Spleen (tissue), 11 donors: ENCODE results near the gene VASN. TPM values are rescaled to one million over a fixed set of nuclear protein-coding genes. Genes with fewer than 3 reads are reported as not detected.

Experiments used
- DNase-seq: peaks from one replicate; pipeline ENCODE4 v3.0.0-alpha.2; 2020
- H3K27ac ChIP-seq, 8 donors: fragments of 200-600 bp; sonication (generic) in 7 of 8; 1 replicate in 4 of 8; 2 replicates in 4 of 8; pipeline versions ENCODE4 v1.5.0 to v1.8.0; 2016 to 2021; ENCODE audit warnings: inconsistent platforms in 4 of 8, mild to moderate bottlenecking in 4 of 8, moderate library complexity in 1 of 8
- H3K27me3 ChIP-seq, 7 donors: fragments of 200-600 bp; sonication (generic) in 6 of 7; replicated peaks in 1 of 7; 1 replicate in 4 of 7; 2 replicates in 3 of 7; pipeline versions ENCODE4 v1.5.0 to v1.8.0; 2016 to 2021; ENCODE audit warnings: inconsistent platforms in 3 of 7, mild to moderate bottlenecking in 1 of 7
- H3K36me3 ChIP-seq, 6 donors: fragments of 200-600 bp; sonication (generic) in 5 of 6; 1 replicate in 4 of 6; 2 replicates in 2 of 6; pipeline versions ENCODE4 v1.5.0 to v1.8.0; 2016 to 2021; ENCODE audit warnings: inconsistent platforms in 2 of 6
- H3K4me1 ChIP-seq, 6 donors: fragments of 200-600 bp; sonication (generic) in 5 of 6; 1 replicate in 3 of 6; 2 replicates in 3 of 6; pipeline versions ENCODE4 v1.5.0 to v1.8.0; 2016 to 2021; ENCODE audit warnings: inconsistent platforms in 3 of 6
- H3K4me3 ChIP-seq, 8 donors: fragments of 200-600 bp; sonication (generic) in 7 of 8; 1 replicate in 4 of 8; 2 replicates in 4 of 8; pipeline versions ENCODE4 v1.5.0 to v1.8.0; 2016 to 2021; ENCODE audit warnings: inconsistent platforms in 4 of 8, mild to moderate bottlenecking in 4 of 8, moderate library complexity in 2 of 8
- H3K9me3 ChIP-seq, 8 donors: fragments of 200-600 bp; sonication (generic) in 7 of 8; 1 replicate in 4 of 8; 2 replicates in 4 of 8; pipeline versions ENCODE4 v1.5.0 to v1.8.0; 2016 to 2021; ENCODE audit warnings: inconsistent platforms in 4 of 8
- POLR2A ChIP-seq, 3 donors: fragments of 450-650 bp; IDR thresholded peaks; one replicate each; pipeline ENCODE4 v1.5.1; 2017; ENCODE audit warnings: antibody characterized with exemption in 3 of 3, mild to moderate bottlenecking in 1 of 3
- POLR2AphosphoS5 ChIP-seq, 3 donors: sonication (generic); formaldehyde crosslinking; IDR thresholded peaks; one replicate each; pipeline ENCODE4 v1.5.1; 2017; ENCODE audit warnings: antibody characterized with exemption in 3 of 3
- WGBS, 5 donors: extraction: QIAGEN DNeasy Blood & Tissue Kit in 3 of 5; methylation state at CpG; one replicate each; pipeline versions ENCODE4 v1.1.5 to v1.1.7; 2013 to 2018; 5-methylcytosine and 5-hydroxymethylcytosine counted together
- intact Hi-C: fragments of 100-400 bp; cut with DNase I; formaldehyde crosslinking; loops from one replicate; pipeline ENCODE4 v1.15.0; 2023; ENCODE audit warnings: low total_unique reads
- polyA plus RNA-seq, 3 donors: library from polyadenylated mRNA; stranded (reverse); fragments of 200-250 nt; gene quantifications; one replicate each; pipeline ENCODE4 v1.2.1, GENCODE V29; 2013
- total RNA-seq, 7 donors: library from RNA; depleted of rRNA in 3 of 7; stranded (reverse); fragments of >200 nt in 3 of 7; fragmentation: NEBNext Ultra II Directional in 4 of 7; extraction: Animal tissue kit (Norgen Biotek cat#: 25700) in 4 of 7; gene quantifications; one replicate each; pipeline versions ENCODE4 v1.1.0 to v1.2.1, GENCODE V29; 2016 to 2021
- TF ChIP-seq, protein P1 (sequence below), 11 experiments: fragments of 200-600 bp in 7 of 11; fragments of 450-650 bp in 4 of 11; sonication (generic) in 4 of 11; IDR thresholded peaks in 8 of 11; conservative IDR thresholded peaks in 3 of 11; 1 replicate in 7 of 11; 2 replicates in 4 of 11; pipeline versions ENCODE4 v1.4.0 to v1.8.0; 2016 to 2021; ENCODE audit warnings: antibody characterized with exemption in 11 of 11, inconsistent platforms in 4 of 11, mild to moderate bottlenecking in 1 of 11
- donor health status: healthy with polysubstance abuse.
- donor health status: DM: no; HTN: no; CAD: no; lungs with moderate emphysema.
- donor health status: DM: no; HTN: no; CAD: no.
- donor health status: Bipolar disorder and iron deficiency.
- donor health status: healthy.
- donor health status: DM: no; HTN: no; CAD: no.
- donor health status: DM: yes; HTN: yes; CAD: no.

VASN gene
- total and polyA plus RNA-seq, 10 donors = 2.0 to 24.9 (median 11.2) TPM

DNA sequence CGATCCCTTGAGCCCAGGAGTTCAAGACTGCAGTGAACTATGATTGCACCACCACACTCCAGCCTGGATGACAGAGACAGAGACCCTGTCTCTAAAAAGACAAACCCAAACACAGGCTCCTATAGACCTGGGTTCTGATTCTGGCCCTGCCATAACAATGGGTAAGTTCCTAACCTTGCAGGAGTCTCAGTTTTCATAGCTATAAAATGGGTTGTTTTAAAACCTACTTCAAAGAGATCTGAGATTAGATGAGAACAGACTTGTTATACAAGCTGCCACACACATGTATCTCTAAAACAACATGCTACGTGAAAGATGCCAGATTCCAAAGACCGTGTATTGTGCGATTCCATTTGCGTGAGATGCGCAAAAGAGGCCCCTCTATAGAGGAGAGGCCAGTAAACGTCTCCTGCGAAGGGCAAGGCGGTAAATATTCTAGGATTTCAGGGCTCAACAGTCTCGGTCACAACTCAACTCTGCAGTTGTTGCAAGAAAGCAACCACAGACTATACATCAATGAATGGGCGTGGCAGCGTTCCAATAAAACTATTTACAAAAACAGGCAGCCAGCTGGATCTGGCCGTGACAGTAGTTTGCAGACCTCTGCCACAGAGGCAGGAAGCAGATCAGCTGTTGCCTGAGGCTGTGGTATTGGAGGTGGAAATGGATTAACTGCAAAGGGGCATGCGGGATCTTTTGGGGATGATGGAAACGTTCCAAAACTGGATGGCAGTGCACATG, 38.9 kb downstream of the VASN start:
- H3K27me3 ChIP-seq = no peaks in the 10 kb centered on the region
- peaks cover 0 to 83% (median 74%) of the 10 kb centered on the region in 6 donors for H3K36me3 ChIP-seq
- no peak overlapping the region for H3K4me3 ChIP-seq
- intact Hi-C loops = no loop called here
- DNase-seq = no peak
- peaks cover 13 to 75% (median 42%) of the 10 kb centered on the region in 6 donors for H3K4me1 ChIP-seq
- no peaks in the 10 kb centered on the region for H3K9me3 ChIP-seq
- H3K27ac ChIP-seq = peak overlapping the region in 2 of 8 donors; percentile 8 to 41
- WGBS, 5 donors = 74 to 86% (median 83%) methylated on average over 15 of the region's 15 CpGs
- TF ChIP-seq, protein P1, sequence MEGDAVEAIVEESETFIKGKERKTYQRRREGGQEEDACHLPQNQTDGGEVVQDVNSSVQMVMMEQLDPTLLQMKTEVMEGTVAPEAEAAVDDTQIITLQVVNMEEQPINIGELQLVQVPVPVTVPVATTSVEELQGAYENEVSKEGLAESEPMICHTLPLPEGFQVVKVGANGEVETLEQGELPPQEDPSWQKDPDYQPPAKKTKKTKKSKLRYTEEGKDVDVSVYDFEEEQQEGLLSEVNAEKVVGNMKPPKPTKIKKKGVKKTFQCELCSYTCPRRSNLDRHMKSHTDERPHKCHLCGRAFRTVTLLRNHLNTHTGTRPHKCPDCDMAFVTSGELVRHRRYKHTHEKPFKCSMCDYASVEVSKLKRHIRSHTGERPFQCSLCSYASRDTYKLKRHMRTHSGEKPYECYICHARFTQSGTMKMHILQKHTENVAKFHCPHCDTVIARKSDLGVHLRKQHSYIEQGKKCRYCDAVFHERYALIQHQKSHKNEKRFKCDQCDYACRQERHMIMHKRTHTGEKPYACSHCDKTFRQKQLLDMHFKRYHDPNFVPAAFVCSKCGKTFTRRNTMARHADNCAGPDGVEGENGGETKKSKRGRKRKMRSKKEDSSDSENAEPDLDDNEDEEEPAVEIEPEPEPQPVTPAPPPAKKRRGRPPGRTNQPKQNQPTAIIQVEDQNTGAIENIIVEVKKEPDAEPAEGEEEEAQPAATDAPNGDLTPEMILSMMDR (IDR thresholded peaks at IDR 0.05 in 8 of 11, conservative IDR thresholded peaks at IDR 0.05 in 3 of 11) = no peak
- peak in 1 of 3 donors; percentile 37 for TF ChIP-seq POLR2AphosphoS5 (IDR thresholded peaks at IDR 0.05)

DNA sequence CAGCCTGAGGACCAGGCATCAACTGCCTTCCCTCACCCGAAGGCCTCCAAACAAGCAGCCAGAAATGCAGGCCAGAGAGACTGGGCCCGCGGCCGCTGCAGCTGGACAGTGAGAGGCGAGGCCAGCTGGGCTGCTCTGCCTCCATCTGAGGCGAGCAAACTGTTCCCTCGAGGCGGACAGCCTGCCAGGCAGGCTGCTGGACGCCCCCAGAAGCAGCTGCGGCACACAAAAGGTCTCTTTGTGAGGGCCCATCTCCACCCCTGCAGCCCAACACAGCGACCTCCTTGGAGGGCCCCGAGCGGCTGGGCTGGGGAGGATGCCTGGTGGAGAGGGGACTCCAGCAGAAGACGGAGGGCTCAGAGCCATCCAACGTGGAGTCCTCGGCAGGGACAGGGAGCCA, 40.0 kb downstream of the VASN start:
- intact Hi-C loops = no loop called here
- Histone ChIP-seq H3K27ac (peak overlapping the region in 3 of 8 donors; percentile 4 to 41 (median 10)), H3K36me3 (peaks cover 0 to 71% (median 62%) of the 10 kb centered on the region in 6 donors), H3K27me3 (no peaks in the 10 kb centered on the region), H3K9me3 (no peaks in the 10 kb centered on the region), H3K4me3 (no peak overlapping the region), H3K4me1 (peaks cover 13 to 80% (median 45%) of the 10 kb centered on the region in 6 donors)
- peak; percentile 71 for DNase-seq
- WGBS, 5 donors = 83 to 93% (median 91%) methylated on average over 5 to 16 of the region's 16 CpGs
- TF ChIP-seq POLR2A (IDR thresholded peaks at IDR 0.05) (no peak), POLR2AphosphoS5 (IDR thresholded peaks at IDR 0.05) (peak in 1 of 3 donors; percentile 65)

DNA sequence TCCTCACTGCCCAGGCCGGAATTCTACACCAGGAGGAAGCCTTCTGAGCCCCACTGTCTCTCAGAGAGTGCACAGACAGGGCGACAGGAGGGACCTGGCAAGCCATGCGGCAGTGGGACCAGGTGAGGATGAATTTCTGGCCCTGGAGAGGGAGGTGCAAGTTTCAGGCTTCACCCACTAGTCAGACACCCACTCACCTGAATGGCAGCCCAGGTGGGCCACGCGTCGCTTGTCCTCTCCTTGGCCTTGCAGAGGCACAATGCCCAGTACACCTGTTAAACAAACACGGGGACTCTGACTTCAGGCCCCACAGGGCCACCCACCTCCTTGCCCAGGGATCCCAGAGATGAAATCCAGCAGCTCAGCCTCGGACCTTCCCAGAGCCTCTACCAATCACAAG, 40.5 kb downstream of the VASN start:
- intact Hi-C loops = no loop called here
- WGBS, 5 donors = 90 to 98% (median 94%) methylated on average over 7 to 8 of the region's 8 CpGs
- peak overlapping the region in 3 of 8 donors; percentile 4 to 41 (median 10) for H3K27ac ChIP-seq

DNA sequence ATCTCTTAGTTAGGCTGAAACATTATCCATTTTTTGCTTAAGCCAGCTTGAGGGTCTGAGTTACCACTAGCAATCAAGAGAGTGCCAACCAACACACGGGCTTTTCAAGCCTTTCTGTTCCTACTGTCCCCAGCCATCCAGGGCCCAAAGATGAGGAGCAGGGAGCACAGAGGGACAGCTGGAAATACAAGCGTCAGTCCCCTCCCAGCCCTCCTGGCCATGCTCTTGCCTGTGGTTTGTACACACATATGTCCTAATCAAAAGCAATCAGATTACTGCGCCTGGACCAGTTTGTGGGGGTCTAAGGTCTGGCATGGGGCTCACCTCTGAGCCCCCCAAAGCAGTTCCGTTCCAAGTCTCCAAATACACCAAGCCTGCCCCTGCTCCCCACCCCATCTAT, 41.2 kb downstream of the VASN start:
- Histone ChIP-seq H3K4me1 (peaks cover 17 to 92% (median 53%) of the 10 kb centered on the region in 6 donors), H3K27ac (peak overlapping the region in 2 of 8 donors; percentile 99), H3K9me3 (no peaks in the 10 kb centered on the region), H3K36me3 (peaks cover 0 to 59% (median 51%) of the 10 kb centered on the region in 6 donors), H3K27me3 (no peaks in the 10 kb centered on the region), H3K4me3 (no peak overlapping the region)
- intact Hi-C loops = no loop called here
- 91 to 98% (median 94%) methylated on average over 4 of the region's 4 CpGs for WGBS, 5 donors
- TF ChIP-seq, protein P1 (IDR thresholded peaks at IDR 0.05 in 8 of 11, conservative IDR thresholded peaks at IDR 0.05 in 3 of 11) = no peak
- TF ChIP-seq POLR2AphosphoS5 (IDR thresholded peaks at IDR 0.05) (no peak), POLR2A (IDR thresholded peaks at IDR 0.05) (no peak)
- no peak for DNase-seq

More for the DNA sequence above, 40.5 kb downstream of the VASN start:
- Histone ChIP-seq H3K4me1 (peaks cover 16 to 85% (median 50%) of the 10 kb centered on the region in 6 donors), H3K9me3 (no peaks in the 10 kb centered on the region), H3K4me3 (no peak overlapping the region), H3K36me3 (peaks cover 0 to 66% (median 58%) of the 10 kb centered on the region in 6 donors), H3K27me3 (no peaks in the 10 kb centered on the region)
- TF ChIP-seq POLR2A (IDR thresholded peaks at IDR 0.05) (no peak), POLR2AphosphoS5 (IDR thresholded peaks at IDR 0.05) (peak in 1 of 3 donors; percentile 4)
- DNase-seq = no peak
